Neutrophil (primary cell): ENCODE data around the gene PSAPL1.

Experiments
- H3K27ac ChIP-seq: fragments of 200-600 bp; sonication (generic); 2 replicates; pipeline ENCODE4 v1.5.1; 2016; ENCODE audit warnings: mild to moderate bottlenecking, moderate library complexity
- H3K27me3 ChIP-seq: fragments of 200-600 bp; sonication (generic); 2 replicates; pipeline ENCODE4 v1.6.0; 2016; ENCODE audit warnings: mild to moderate bottlenecking
- H3K36me3 ChIP-seq: fragments of 200-600 bp; sonication (generic); 2 replicates; pipeline ENCODE4 v1.5.1; 2017
- H3K4me1 ChIP-seq, 2 experiments: fragments of 200-600 bp in 1 of 2; sonication (generic) in 1 of 2; 1 replicate in 1 of 2; 2 replicates in 1 of 2; pipeline versions ENCODE4 v1.5.1 to v1.6.1; 2013 to 2016; ENCODE audit warnings: low read depth in 1 of 2, low read length in 1 of 2, mild to moderate bottlenecking in 1 of 2, moderate library complexity in 1 of 2; ENCODE audit not compliant: control insufficient read depth in 1 of 2, insufficient read depth in 1 of 2
- H3K4me3 ChIP-seq, 2 experiments: fragments of 200-600 bp in 1 of 2; sonication (generic) in 1 of 2; 1 replicate in 1 of 2; 2 replicates in 1 of 2; pipeline ENCODE4 v1.5.1; 2013 to 2016; ENCODE audit warnings: low read depth in 1 of 2, low read length in 1 of 2, mild to moderate bottlenecking in 1 of 2, moderate library complexity in 1 of 2
- H3K9me3 ChIP-seq: fragments of 200-600 bp; sonication (generic); 2 replicates; pipeline ENCODE4 v1.5.1; 2016
- TF ChIP-seq, protein P1 (sequence below): fragments of 200-600 bp; sonication (generic); IDR thresholded peaks from 2 replicates; pipeline ENCODE4 v1.5.1; 2016; ENCODE audit warnings: antibody characterized with exemption

PSAPL1 gene

GRCh38 chr4:7398104-7398423, 36.7 kb downstream of the PSAPL1 start:
- Histone ChIP-seq H3K4me3 (no peak overlapping the region), H3K4me1 (no peaks in the 10 kb centered on the region), H3K27me3 (peaks cover 39% of the 10 kb centered on the region), H3K36me3 (no peaks in the 10 kb centered on the region), H3K27ac (no peak overlapping the region), H3K9me3 (no peaks in the 10 kb centered on the region)
- TF ChIP-seq, protein P1, sequence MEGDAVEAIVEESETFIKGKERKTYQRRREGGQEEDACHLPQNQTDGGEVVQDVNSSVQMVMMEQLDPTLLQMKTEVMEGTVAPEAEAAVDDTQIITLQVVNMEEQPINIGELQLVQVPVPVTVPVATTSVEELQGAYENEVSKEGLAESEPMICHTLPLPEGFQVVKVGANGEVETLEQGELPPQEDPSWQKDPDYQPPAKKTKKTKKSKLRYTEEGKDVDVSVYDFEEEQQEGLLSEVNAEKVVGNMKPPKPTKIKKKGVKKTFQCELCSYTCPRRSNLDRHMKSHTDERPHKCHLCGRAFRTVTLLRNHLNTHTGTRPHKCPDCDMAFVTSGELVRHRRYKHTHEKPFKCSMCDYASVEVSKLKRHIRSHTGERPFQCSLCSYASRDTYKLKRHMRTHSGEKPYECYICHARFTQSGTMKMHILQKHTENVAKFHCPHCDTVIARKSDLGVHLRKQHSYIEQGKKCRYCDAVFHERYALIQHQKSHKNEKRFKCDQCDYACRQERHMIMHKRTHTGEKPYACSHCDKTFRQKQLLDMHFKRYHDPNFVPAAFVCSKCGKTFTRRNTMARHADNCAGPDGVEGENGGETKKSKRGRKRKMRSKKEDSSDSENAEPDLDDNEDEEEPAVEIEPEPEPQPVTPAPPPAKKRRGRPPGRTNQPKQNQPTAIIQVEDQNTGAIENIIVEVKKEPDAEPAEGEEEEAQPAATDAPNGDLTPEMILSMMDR = no peak

DNA sequence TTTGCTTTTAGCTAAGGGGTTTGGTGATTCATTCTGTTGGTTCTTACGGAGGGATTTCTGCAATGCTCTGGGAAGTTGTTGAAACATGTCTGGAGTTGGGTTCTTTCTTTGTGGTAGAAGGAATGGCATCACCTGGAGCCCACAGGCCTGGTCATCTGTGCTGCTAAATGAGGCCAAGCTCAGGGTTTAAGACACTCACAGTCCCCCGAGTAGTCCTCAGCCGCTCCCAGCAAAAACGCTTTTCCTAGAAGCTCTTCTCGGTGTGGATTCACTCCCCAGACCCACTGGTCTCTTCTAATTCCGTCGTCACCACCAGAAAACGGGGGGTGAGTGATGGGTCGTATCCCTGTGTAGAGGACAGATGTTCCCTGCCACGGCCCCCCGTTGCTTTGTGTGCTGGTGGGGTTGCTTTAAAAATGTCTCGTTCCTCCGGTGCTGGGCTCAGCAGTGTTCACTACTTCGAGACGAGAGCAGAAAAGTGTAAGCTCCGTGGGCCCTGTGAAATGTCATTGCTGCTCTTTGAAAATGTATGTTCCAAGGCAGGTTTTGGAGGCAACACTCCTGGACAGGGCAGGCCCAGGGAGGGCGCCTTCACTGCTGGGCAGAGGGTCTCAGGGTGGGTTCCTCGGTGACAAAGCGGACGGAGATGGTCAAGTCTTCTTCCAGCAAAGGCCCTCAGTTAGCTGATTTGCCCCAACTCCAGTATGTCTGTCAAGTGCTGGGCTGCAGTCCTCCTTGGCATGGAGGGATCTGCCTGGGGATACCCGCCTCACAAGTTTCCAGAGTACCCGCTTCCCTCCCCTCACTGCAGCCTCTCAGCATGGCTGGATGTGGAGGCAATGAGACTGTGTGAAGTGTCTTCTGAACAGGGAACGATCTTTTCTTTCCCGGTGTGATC, 37.3 kb downstream of the PSAPL1 start:
- Histone ChIP-seq H3K27ac (no peak overlapping the region), H3K9me3 (no peaks in the 10 kb centered on the region), H3K4me1 (no peaks in the 10 kb centered on the region), H3K4me3 (no peak overlapping the region), H3K27me3 (peaks cover 37% of the 10 kb centered on the region), H3K36me3 (no peaks in the 10 kb centered on the region)
- TF ChIP-seq, protein P1 = no peak

DNA sequence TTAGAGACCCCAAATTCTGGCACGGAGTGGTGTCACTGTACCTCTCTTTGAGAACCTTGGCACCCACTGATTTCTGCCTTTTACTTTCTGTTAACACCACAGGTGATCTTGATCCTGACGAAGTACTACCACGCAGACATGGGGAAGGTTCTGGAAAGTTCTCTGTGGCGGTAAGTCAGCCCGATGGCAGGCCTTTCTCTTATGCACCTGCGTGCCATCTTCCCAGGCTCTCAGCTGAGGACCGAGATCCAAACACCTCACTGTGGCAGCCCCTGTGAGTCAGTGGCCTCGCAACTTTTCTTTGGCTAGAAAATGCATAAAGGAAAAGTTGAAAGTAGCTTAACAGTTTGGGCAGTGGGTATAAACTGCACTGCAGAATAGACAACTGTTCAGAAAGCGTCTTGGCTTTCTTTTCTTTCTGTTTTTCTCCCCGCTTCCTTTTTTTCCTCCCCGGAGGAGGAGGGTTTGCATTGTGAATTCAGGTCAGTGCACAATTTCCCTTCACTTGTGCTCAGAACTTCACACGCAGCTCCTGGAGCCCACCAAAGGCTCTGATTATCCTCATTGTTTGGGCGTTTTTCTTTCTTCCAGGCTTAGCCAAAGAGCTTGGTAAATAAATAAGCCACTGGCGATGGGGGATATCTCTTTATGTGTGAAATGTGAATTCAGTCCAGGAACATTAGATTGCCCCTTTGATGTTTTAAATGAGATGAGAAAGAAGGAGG, 38.4 kb downstream of the PSAPL1 start:
- H3K4me3 ChIP-seq = no peak overlapping the region
- peaks cover 37% of the 10 kb centered on the region for H3K27me3 ChIP-seq
- TF ChIP-seq, protein P1 = no peak
- H3K36me3 ChIP-seq = no peaks in the 10 kb centered on the region
- no peaks in the 10 kb centered on the region for H3K4me1 ChIP-seq
- no peak overlapping the region for H3K27ac ChIP-seq
- H3K9me3 ChIP-seq = no peaks in the 10 kb centered on the region

GRCh38 chr4:7395645-7396044, 39.1 kb downstream of the PSAPL1 start:
- TF ChIP-seq, protein P1 = no peak
- H3K4me1 ChIP-seq = no peaks in the 10 kb centered on the region
- H3K9me3 ChIP-seq = no peaks in the 10 kb centered on the region
- no peak overlapping the region for H3K4me3 ChIP-seq
- no peaks in the 10 kb centered on the region for H3K36me3 ChIP-seq
- H3K27ac ChIP-seq = no peak overlapping the region
- peaks cover 37% of the 10 kb centered on the region for H3K27me3 ChIP-seq

DNA sequence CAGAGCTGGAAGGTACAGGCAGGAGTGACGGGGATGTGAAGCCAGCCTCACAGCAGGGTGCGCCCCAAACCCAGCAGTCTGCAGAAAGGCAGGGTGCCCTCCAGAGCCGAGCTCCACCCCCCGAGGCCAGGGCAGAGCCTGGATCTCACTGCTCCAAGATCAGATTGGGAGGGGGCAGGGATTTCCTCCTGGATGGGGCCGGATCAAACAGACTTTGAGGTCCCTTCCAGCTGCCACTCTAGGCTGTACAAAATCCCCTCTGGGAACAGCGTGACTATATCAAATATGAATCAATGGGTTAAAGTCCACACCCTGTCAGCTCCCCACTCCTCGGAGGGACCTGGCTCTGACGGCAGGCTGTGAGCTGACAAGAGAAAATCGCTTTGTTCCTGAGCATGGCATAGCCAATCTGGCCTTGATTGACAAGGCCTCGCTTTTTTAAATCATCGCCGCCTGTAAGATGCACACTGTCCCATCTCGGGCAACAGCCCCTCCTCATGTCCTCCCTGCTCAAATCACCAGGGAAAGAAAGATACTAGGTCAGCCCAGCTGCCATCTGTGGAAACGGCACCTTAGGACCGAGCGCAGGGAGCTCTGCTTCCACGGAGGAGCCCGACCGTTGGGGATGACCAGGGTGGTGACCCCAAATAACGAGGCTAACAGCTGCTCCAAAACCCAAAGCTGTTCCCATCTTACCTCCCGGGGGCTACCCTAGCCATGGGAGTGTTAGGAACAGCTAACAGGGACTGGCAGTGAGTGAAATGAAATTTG, 39.9 kb downstream of the PSAPL1 start:
- H3K27me3 ChIP-seq = peaks cover 35% of the 10 kb centered on the region
- TF ChIP-seq, protein P1 = no peak

More for the DNA sequence above, 39.9 kb downstream of the PSAPL1 start:
- Histone ChIP-seq H3K4me1 (no peaks in the 10 kb centered on the region), H3K36me3 (no peaks in the 10 kb centered on the region), H3K9me3 (no peaks in the 10 kb centered on the region), H3K27ac (no peak overlapping the region), H3K4me3 (no peak overlapping the region)
